HepG2 (cell line): ENCODE measurements around the gene SEMA4C. TPM values are rescaled to one million over a fixed set of nuclear protein-coding genes. Genes with fewer than 3 reads are reported as not detected.

ENCODE experiments used
- ELF4 ChIP-seq: sonication (generic); formaldehyde crosslinking; IDR thresholded peaks from 2 replicates; pipeline ENCODE4 v1.5.0; 2020; ENCODE audit warnings: missing genetic modification reagents, mild to moderate bottlenecking, moderate library complexity, borderline replicate concordance
- FIP1L1 ChIP-seq: fragments of 200-400 bp; formaldehyde crosslinking; IDR thresholded peaks from 2 replicates; pipeline ENCODE4 v1.6.1; 2018; ENCODE audit warnings: low read depth, mild to moderate bottlenecking, low read length, moderate library complexity, borderline replicate concordance; ENCODE audit not compliant: insufficient read depth
- FOXP4 ChIP-seq: sonication (generic); formaldehyde crosslinking; IDR thresholded peaks from 2 replicates; pipeline ENCODE4 v1.4.0; 2020; ENCODE audit warnings: missing genetic modification reagents
- GFI1 ChIP-seq: sonication (generic); formaldehyde crosslinking; IDR thresholded peaks from 2 replicates; pipeline ENCODE4 v1.5.0; 2020; ENCODE audit warnings: missing genetic modification reagents, mild to moderate bottlenecking, borderline replicate concordance
- IKZF4 ChIP-seq: sonication (generic); formaldehyde crosslinking; IDR thresholded peaks from 2 replicates; pipeline ENCODE4 v1.5.1; 2020; ENCODE audit warnings: borderline replicate concordance, mild to moderate bottlenecking, low read depth, missing genetic modification reagents; ENCODE audit errors: not compliant biosample characterization
- ISX ChIP-seq: sonication (generic); formaldehyde crosslinking; conservative IDR thresholded peaks from 2 replicates; pipeline ENCODE4 v1.5.0; 2020; ENCODE audit warnings: missing genetic modification reagents
- JUN ChIP-seq: sonication (generic); formaldehyde crosslinking; IDR thresholded peaks from 2 replicates; pipeline ENCODE4 v1.4.0; 2020; ENCODE audit warnings: mild to moderate bottlenecking, missing genetic modification reagents
- MAX ChIP-seq: IDR thresholded peaks from 2 replicates; pipeline ENCODE4 v1.6.1; 2012; ENCODE audit warnings: inconsistent platforms
- NFRKB ChIP-seq: fragments of 450-650 bp; IDR thresholded peaks from 2 replicates; pipeline ENCODE4 v1.6.1; 2017
- POLR2G ChIP-seq: fragments of 200-400 bp; formaldehyde crosslinking; IDR thresholded peaks from 2 replicates; pipeline ENCODE4 v1.6.1; 2018; ENCODE audit warnings: mild to moderate bottlenecking, low read depth, low read length, moderate library complexity
- SALL2 ChIP-seq: sonication (generic); formaldehyde crosslinking; IDR thresholded peaks from 2 replicates; pipeline ENCODE4 v1.8.1; 2023; ENCODE audit warnings: mild to moderate bottlenecking, missing genetic modification reagents, inconsistent platforms
- SETDB1 ChIP-seq: sonication (generic); formaldehyde crosslinking; IDR thresholded peaks from 2 replicates; pipeline ENCODE4 v1.5.1; 2020; ENCODE audit warnings: missing genetic modification reagents, mild to moderate bottlenecking, borderline replicate concordance
- TARDBP ChIP-seq: sonication (generic); formaldehyde crosslinking; IDR thresholded peaks from 2 replicates; pipeline ENCODE4 v1.8.0; 2022; ENCODE audit warnings: mild to moderate bottlenecking, missing genetic modification reagents
- ZC3H13 ChIP-seq: sonication (generic); formaldehyde crosslinking; IDR thresholded peaks from 2 replicates; pipeline ENCODE4 v1.8.1; 2023; ENCODE audit warnings: mild to moderate bottlenecking, missing genetic modification reagents, moderate library complexity
- ZFP90 ChIP-seq: sonication (generic); formaldehyde crosslinking; IDR thresholded peaks from 2 replicates; pipeline ENCODE4 v1.8.0; 2022; ENCODE audit warnings: missing genetic modification reagents, mild to moderate bottlenecking, inconsistent platforms, borderline replicate concordance
- ZMYM4 ChIP-seq: sonication (generic); formaldehyde crosslinking; IDR thresholded peaks from 2 replicates; pipeline ENCODE4 v1.8.1; 2023; ENCODE audit warnings: mild to moderate bottlenecking, missing genetic modification reagents
- ZNF138 ChIP-seq: sonication (generic); formaldehyde crosslinking; IDR thresholded peaks from 2 replicates; pipeline ENCODE4 v1.5.0; 2020; ENCODE audit warnings: mild to moderate bottlenecking, low read depth, missing genetic modification reagents
- ZNF530 ChIP-seq: sonication (generic); formaldehyde crosslinking; IDR thresholded peaks from 2 replicates; pipeline ENCODE4 v1.5.0; 2020; ENCODE audit warnings: low read depth, mild to moderate bottlenecking, missing genetic modification reagents
- ZNF563 ChIP-seq: sonication (generic); formaldehyde crosslinking; IDR thresholded peaks from 2 replicates; pipeline ENCODE4 v1.8.0; 2022; ENCODE audit warnings: mild to moderate bottlenecking, moderate library complexity, missing genetic modification reagents
- ZNF841 ChIP-seq: sonication (generic); formaldehyde crosslinking; IDR thresholded peaks from 2 replicates; pipeline ENCODE4 v1.8.1; 2023; ENCODE audit warnings: missing genetic modification reagents, borderline replicate concordance
- ZNF879 ChIP-seq: sonication (generic); formaldehyde crosslinking; IDR thresholded peaks from 2 replicates; pipeline ENCODE4 v1.8.1; 2023; ENCODE audit warnings: missing genetic modification reagents
- ZSCAN25 ChIP-seq: sonication (generic); formaldehyde crosslinking; IDR thresholded peaks from 2 replicates; pipeline ENCODE4 v1.8.0; 2022; ENCODE audit warnings: mild to moderate bottlenecking, missing genetic modification reagents
- polyA plus RNA-seq, 8 experiments: library from polyadenylated mRNA; depleted of rRNA in 3 of 8; stranded (reverse) in 7 of 8; unstranded in 1 of 8; fragments of >200 nt; fragmentation: Illumina TruSeq in 4 of 8; extraction: Trizol in 4 of 8; gene quantifications; 2 replicates each; pipeline versions ENCODE4 v1.2.1 to v1.2.3, GENCODE V29; 2011 to 2016; ENCODE audit warnings: low read depth in 4 of 8, missing spikeins in 1 of 8, mixed read lengths in 1 of 8; ENCODE audit not compliant: insufficient read depth in 1 of 8
- total RNA-seq, 5 experiments: library from RNA; depleted of rRNA; stranded (reverse); fragments of >200 nt; fragmentation: Illumina TruSeq; extraction: Trizol; gene quantifications; 2 replicates each; pipeline ENCODE4 v1.2.3, GENCODE V29; 2016; ENCODE audit warnings: low read depth in 1 of 5
- TF ChIP-seq, protein P1 (sequence below): IDR thresholded peaks from 2 replicates; pipeline ENCODE4 v1.6.1; 2012; ENCODE audit warnings: low read length, improper control_type of control experiment
- TF ChIP-seq, protein P2 (sequence below): sonication (generic); formaldehyde crosslinking; IDR thresholded peaks from 2 replicates; pipeline ENCODE4 v1.9.0; 2022; ENCODE audit warnings: low read depth, missing genetic modification reagents

The SEMA4C gene
- total and polyA plus RNA-seq, 2 of the 13 experiments (the other 11 are each of a cell fraction or from before 2014, with no cell fraction given): 25.9 to 46.6 TPM

DNA sequence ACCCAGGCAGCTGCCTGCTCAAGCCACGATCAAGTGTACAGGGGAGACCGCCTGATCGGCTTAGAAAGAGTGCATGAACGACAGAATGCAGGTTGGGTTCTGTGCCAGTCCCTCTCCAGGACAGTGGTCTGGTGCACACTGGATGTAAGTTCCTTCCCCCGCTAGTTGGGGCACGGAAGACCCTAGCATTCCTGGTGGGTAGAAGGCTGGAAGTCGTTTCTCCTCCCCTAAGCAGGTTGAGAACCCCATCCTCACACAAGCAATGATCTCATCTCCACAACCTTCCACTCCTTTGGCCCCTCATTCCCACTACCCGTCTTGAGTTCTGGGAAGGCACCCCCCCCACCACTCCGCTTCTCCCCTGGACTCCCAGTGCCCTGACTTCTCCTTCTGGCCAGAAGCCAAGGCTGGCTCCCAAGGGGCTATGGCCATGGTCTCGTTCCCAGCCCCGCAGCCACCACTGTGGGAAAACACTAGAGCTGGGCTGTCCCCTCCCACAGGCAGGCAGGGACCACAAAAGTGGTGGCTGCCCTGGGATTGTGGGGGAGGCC lies 10.7 kb downstream of the SEMA4C start (continued):
- TF ChIP-seq FOXP4: 0 out of 2 replicates have a peak, but pooled peaks have one; percentile 7
- TF ChIP-seq ZNF138 (CRISPR knock-in tag): peak; percentile 77; the same call in 1 of the 2 replicates
- 0 out of 2 replicates have a peak, but pooled peaks have one; percentile 13 for TF ChIP-seq TARDBP
- no peak for TF ChIP-seq GFI1 (CRISPR knock-in tag)
- no peak for TF ChIP-seq JUN (CRISPR knock-in tag)
- no peak for TF ChIP-seq IKZF4 (CRISPR knock-in tag)
- no peak for TF ChIP-seq ZMYM4 (CRISPR knock-in tag)
- no peak for TF ChIP-seq FIP1L1
- no peak for TF ChIP-seq MAX
- peak; percentile 56 for TF ChIP-seq POLR2G
- TF ChIP-seq ZNF879 (CRISPR knock-in tag): no peak
- no peak; the same call in 1 of the 2 replicates for TF ChIP-seq SALL2 (CRISPR knock-in tag)
- peak; percentile 47; the same call in 1 of the 2 replicates for TF ChIP-seq ZNF563 (CRISPR knock-in tag)
- no peak for TF ChIP-seq ISX (CRISPR knock-in tag)
- TF ChIP-seq NFRKB: no peak
- TF ChIP-seq ELF4: no peak
- no peak for TF ChIP-seq ZNF841 (CRISPR knock-in tag)
- no peak for TF ChIP-seq ZC3H13
- no peak for TF ChIP-seq ZSCAN25
- TF ChIP-seq SETDB1: no peak
- TF ChIP-seq, protein P1, sequence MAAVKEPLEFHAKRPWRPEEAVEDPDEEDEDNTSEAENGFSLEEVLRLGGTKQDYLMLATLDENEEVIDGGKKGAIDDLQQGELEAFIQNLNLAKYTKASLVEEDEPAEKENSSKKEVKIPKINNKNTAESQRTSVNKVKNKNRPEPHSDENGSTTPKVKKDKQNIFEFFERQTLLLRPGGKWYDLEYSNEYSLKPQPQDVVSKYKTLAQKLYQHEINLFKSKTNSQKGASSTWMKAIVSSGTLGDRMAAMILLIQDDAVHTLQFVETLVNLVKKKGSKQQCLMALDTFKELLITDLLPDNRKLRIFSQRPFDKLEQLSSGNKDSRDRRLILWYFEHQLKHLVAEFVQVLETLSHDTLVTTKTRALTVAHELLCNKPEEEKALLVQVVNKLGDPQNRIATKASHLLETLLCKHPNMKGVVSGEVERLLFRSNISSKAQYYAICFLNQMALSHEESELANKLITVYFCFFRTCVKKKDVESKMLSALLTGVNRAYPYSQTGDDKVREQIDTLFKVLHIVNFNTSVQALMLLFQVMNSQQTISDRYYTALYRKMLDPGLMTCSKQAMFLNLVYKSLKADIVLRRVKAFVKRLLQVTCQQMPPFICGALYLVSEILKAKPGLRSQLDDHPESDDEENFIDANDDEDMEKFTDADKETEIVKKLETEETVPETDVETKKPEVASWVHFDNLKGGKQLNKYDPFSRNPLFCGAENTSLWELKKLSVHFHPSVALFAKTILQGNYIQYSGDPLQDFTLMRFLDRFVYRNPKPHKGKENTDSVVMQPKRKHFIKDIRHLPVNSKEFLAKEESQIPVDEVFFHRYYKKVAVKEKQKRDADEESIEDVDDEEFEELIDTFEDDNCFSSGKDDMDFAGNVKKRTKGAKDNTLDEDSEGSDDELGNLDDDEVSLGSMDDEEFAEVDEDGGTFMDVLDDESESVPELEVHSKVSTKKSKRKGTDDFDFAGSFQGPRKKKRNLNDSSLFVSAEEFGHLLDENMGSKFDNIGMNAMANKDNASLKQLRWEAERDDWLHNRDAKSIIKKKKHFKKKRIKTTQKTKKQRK: no peak
- no peak for TF ChIP-seq ZNF530 (CRISPR knock-in tag)
- peak; percentile 49; the same call in 1 of the 2 replicates for TF ChIP-seq ZFP90 (CRISPR knock-in tag)
- TF ChIP-seq, protein P2, sequence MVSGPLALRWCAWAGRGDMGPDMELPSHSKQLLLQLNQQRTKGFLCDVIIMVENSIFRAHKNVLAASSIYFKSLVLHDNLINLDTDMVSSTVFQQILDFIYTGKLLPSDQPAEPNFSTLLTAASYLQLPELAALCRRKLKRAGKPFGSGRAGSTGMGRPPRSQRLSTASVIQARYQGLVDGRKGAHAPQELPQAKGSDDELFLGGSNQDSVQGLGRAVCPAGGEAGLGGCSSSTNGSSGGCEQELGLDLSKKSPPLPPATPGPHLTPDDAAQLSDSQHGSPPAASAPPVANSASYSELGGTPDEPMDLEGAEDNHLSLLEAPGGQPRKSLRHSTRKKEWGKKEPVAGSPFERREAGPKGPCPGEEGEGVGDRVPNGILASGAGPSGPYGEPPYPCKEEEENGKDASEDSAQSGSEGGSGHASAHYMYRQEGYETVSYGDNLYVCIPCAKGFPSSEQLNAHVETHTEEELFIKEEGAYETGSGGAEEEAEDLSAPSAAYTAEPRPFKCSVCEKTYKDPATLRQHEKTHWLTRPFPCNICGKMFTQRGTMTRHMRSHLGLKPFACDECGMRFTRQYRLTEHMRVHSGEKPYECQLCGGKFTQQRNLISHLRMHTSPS (CRISPR knock-in tag): no peak; the same call in 1 of the 2 replicates
